ENCODE results near the gene ITGB1. TPM values are rescaled to one million over a fixed set of nuclear protein-coding genes. Genes with fewer than 3 reads are reported as not detected.
"Not testable (repeated sequence)": the region's sequence is repeated elsewhere in the genome, so short reads cannot be mapped to it uniquely, and the experiment has no call there.

Gene ITGB1
- total RNA-seq, 1 experiment from 2014 or later, result 282 TPM

- BruUV-seq (replicated peaks), result no TSS peak
- DNase-seq (ENCODE audit: low spot score), result no peak
- Histone ChIP-seq H3K4me3 (ENCODE audit: low read depth, low read length, poor library complexity, severe bottlenecking) (no peak overlapping the region), H3K36me3 (ENCODE audit: insufficient read depth, low read length, poor library complexity, severe bottlenecking) (no peaks in the 10 kb centered on the region), H3K4me1 (ENCODE audit: insufficient read depth, low read length, poor library complexity, severe bottlenecking) (no peaks in the 10 kb centered on the region), H3K27ac (ENCODE audit: low read depth, low read length, poor library complexity, severe bottlenecking) (no peak overlapping the region), H3K9me3 (ENCODE audit: low read depth, low read length, poor library complexity, severe bottlenecking) (peaks cover 2% of the 10 kb centered on the region), H3K27me3 (replicated peaks; ENCODE audit: insufficient read depth, low read depth, low read length, poor library complexity) (no peaks in the 10 kb centered on the region)
- POLR2A ChIA-PET (ENCODE audit: low non-redundant PET), result no interaction called here
- TF ChIP-seq EZH2 (IDR thresholded peaks at IDR 0.05; ENCODE audit: borderline replicate concordance, low read depth, low read length, poor library complexity, severe bottlenecking), result no peak
- TF ChIP-seq, protein P1, sequence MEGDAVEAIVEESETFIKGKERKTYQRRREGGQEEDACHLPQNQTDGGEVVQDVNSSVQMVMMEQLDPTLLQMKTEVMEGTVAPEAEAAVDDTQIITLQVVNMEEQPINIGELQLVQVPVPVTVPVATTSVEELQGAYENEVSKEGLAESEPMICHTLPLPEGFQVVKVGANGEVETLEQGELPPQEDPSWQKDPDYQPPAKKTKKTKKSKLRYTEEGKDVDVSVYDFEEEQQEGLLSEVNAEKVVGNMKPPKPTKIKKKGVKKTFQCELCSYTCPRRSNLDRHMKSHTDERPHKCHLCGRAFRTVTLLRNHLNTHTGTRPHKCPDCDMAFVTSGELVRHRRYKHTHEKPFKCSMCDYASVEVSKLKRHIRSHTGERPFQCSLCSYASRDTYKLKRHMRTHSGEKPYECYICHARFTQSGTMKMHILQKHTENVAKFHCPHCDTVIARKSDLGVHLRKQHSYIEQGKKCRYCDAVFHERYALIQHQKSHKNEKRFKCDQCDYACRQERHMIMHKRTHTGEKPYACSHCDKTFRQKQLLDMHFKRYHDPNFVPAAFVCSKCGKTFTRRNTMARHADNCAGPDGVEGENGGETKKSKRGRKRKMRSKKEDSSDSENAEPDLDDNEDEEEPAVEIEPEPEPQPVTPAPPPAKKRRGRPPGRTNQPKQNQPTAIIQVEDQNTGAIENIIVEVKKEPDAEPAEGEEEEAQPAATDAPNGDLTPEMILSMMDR (conservative IDR thresholded peaks at IDR 0.05; ENCODE audit: low read depth, low read length), result no peak
- intact Hi-C loops (cut with micrococcal nuclease; ENCODE audit: unreplicated experiment), result no loop called here
- CTCF ChIA-PET, result no interaction called here
Measured at GRCh38 chr10:32995751-32996150, 37.7 kb upstream of the ITGB1 start.

- POLR2A ChIA-PET (ENCODE audit: low non-redundant PET), result no interaction called here
- intact Hi-C loops (cut with micrococcal nuclease; ENCODE audit: unreplicated experiment), result no loop called here
- CTCF ChIA-PET, result no interaction called here
- Histone ChIP-seq H3K4me1 (ENCODE audit: insufficient read depth, low read length, poor library complexity, severe bottlenecking) (no peaks in the 10 kb centered on the region), H3K9me3 (ENCODE audit: low read depth, low read length, poor library complexity, severe bottlenecking) (peaks cover 3% of the 10 kb centered on the region), H3K27ac (ENCODE audit: low read depth, low read length, poor library complexity, severe bottlenecking) (no peak overlapping the region), H3K36me3 (ENCODE audit: insufficient read depth, low read length, poor library complexity, severe bottlenecking) (no peaks in the 10 kb centered on the region), H3K27me3 (replicated peaks; ENCODE audit: insufficient read depth, low read depth, low read length, poor library complexity) (no peaks in the 10 kb centered on the region), H3K4me3 (ENCODE audit: low read depth, low read length, poor library complexity, severe bottlenecking) (no peak overlapping the region)
- DNase-seq (ENCODE audit: low spot score), result no peak
- no TSS peak for BruUV-seq (replicated peaks)
- TF ChIP-seq, protein P1 (conservative IDR thresholded peaks at IDR 0.05; ENCODE audit: low read depth, low read length), result no peak
- no peak for TF ChIP-seq EZH2 (IDR thresholded peaks at IDR 0.05; ENCODE audit: borderline replicate concordance, low read depth, low read length, poor library complexity, severe bottlenecking)
Measured at GRCh38 chr10:32995066-32995622, 37.1 kb upstream of the ITGB1 start.

DNA sequence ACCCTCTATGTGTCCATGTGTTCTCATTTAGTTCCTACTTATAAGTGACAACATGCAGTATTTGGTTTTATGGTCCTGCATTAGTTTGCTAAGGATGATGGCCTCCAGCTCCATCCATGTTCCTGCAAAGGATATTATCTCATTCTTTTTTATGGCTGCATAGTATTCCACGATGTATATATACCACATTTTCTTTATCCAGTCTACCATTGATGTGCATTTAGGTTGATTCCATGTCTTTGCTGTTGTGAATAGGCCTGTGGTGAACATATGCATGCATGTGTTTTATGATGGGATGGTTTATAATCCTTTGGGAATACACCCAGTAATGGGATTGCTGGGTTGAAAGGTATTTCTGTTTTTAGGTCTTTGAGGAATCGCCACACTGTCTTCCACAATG is 36.6 kb upstream of the ITGB1 start:
- H3K9me3 ChIP-seq (ENCODE audit: low read depth, low read length, poor library complexity, severe bottlenecking); H3K36me3 ChIP-seq (ENCODE audit: insufficient read depth, low read length, poor library complexity, severe bottlenecking); H3K27ac ChIP-seq (ENCODE audit: low read depth, low read length, poor library complexity, severe bottlenecking); H3K4me3 ChIP-seq (ENCODE audit: low read depth, low read length, poor library complexity, severe bottlenecking); intact Hi-C loops (cut with micrococcal nuclease; ENCODE audit: unreplicated experiment); DNase-seq (ENCODE audit: low spot score); CTCF ChIA-PET; H3K27me3 ChIP-seq (replicated peaks; ENCODE audit: insufficient read depth, low read depth, low read length, poor library complexity); BruUV-seq (replicated peaks); H3K4me1 ChIP-seq (ENCODE audit: insufficient read depth, low read length, poor library complexity, severe bottlenecking); POLR2A ChIA-PET (ENCODE audit: low non-redundant PET): not testable (repeated sequence)

DNA sequence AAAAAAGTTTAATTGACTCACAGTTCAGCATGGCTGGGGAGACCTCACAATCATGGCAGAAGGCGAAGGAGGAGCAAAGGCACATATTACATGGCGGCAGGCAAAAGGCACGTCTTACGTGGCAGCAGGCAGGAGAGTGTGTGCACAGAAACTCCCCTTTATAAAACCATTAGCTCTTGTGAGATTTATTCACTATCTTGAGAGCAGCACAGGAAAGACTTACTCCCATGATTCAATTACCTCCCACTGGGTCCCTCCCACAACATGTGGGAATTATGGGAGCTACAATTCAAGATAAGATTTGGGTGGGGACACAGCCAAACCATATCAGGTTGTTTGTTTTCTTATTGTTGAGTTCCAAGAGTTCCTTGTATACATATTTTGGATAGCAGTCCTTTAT is 34.3 kb upstream of the ITGB1 start:
- H3K4me1 ChIP-seq (ENCODE audit: insufficient read depth, low read length, poor library complexity, severe bottlenecking); BruUV-seq (replicated peaks); H3K36me3 ChIP-seq (ENCODE audit: insufficient read depth, low read length, poor library complexity, severe bottlenecking); H3K27ac ChIP-seq (ENCODE audit: low read depth, low read length, poor library complexity, severe bottlenecking); CTCF ChIA-PET; DNase-seq (ENCODE audit: low spot score); H3K27me3 ChIP-seq (replicated peaks; ENCODE audit: insufficient read depth, low read depth, low read length, poor library complexity); H3K9me3 ChIP-seq (ENCODE audit: low read depth, low read length, poor library complexity, severe bottlenecking); intact Hi-C loops (cut with micrococcal nuclease; ENCODE audit: unreplicated experiment); POLR2A ChIA-PET (ENCODE audit: low non-redundant PET); H3K4me3 ChIP-seq (ENCODE audit: low read depth, low read length, poor library complexity, severe bottlenecking): not testable (repeated sequence)

All from A673 (cell line).